Measurements from ENCODE around the gene MRPS23. TPM values are rescaled to one million over a fixed set of nuclear protein-coding genes. Genes with fewer than 3 reads are reported as not detected.

MRPS23 gene
- total RNA-seq, 1 donor from 2014 or later = 28.3 TPM

DNA sequence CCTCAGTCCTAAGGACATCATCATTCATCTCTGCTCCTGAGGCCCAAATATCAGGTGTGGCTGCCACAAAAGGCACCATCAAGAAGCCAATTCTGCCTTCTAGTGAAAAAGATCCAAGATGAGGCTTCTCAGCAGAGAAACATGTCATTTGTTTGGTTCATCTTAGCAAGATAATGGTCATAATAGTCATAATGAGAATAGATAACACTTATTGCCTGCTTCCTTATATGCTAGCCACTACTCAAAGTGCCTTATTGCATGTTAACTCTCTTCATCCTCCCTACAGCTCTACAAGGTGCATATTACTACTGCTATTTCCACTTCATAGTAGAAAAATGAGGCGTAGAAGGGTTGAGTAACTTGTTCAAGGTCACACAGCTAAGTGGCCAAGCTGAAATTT lies 45.0 kb upstream of the MRPS23 start:
- H3K4me3 Mint-ChIP-seq (ENCODE audit: unreplicated experiment) = no peak overlapping the region
- no peaks in the 10 kb centered on the region for H3K9me3 Mint-ChIP-seq (ENCODE audit: unreplicated experiment)
- peaks cover 67% of the 10 kb centered on the region for H3K4me1 Mint-ChIP-seq (ENCODE audit: unreplicated experiment)
- H3K36me3 Mint-ChIP-seq (ENCODE audit: unreplicated experiment) = no peaks in the 10 kb centered on the region
- no peak for DNase-seq (ENCODE audit: extremely low spot score, unreplicated experiment)
- TF ChIP-seq, protein P1, sequence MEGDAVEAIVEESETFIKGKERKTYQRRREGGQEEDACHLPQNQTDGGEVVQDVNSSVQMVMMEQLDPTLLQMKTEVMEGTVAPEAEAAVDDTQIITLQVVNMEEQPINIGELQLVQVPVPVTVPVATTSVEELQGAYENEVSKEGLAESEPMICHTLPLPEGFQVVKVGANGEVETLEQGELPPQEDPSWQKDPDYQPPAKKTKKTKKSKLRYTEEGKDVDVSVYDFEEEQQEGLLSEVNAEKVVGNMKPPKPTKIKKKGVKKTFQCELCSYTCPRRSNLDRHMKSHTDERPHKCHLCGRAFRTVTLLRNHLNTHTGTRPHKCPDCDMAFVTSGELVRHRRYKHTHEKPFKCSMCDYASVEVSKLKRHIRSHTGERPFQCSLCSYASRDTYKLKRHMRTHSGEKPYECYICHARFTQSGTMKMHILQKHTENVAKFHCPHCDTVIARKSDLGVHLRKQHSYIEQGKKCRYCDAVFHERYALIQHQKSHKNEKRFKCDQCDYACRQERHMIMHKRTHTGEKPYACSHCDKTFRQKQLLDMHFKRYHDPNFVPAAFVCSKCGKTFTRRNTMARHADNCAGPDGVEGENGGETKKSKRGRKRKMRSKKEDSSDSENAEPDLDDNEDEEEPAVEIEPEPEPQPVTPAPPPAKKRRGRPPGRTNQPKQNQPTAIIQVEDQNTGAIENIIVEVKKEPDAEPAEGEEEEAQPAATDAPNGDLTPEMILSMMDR (IDR thresholded peaks at IDR 0.05) = no peak
- no peaks in the 10 kb centered on the region for H3K27me3 Mint-ChIP-seq (ENCODE audit: unreplicated experiment)
- no peak overlapping the region for H3K27ac Mint-ChIP-seq (ENCODE audit: unreplicated experiment)

DNA sequence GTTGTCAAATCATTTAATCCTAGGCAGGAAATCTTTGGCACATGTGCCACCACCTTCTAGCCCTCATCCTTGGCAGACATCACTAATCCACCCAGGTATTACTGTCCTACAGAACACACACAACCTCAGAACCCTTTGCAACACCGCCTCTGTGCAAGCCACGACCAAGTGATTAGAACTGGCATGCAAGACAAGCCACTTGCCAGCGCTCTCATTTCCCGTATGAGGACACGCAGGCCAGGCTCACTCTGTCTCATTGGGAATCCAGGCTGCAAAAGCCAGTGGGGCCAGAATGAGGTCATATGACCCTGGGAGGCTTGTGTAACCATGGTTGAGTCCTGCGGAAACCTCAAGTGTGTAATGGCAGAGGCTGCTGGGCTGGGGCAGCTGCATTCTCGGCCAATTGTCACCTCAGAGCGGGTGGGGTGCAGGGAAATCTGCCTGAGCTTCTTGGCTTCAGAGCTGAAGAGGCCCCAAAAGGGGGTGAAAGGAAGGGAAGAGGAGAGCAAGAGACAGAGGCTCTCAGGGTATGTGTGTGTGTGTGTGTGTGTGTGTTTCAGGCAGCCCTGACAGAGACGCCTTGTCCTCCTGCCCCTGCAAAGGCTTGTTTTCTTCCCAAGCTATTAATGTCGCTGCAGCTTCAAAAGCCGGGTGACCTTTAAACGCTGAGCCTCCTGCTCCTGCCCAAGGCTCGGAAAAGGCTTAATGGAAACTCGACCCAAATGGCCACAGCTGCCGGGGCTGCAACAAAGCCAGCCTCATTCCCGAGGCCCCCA lies 43.2 kb upstream of the MRPS23 start:
- H3K9me3 Mint-ChIP-seq (ENCODE audit: unreplicated experiment) = no peaks in the 10 kb centered on the region
- no peaks in the 10 kb centered on the region for H3K36me3 Mint-ChIP-seq (ENCODE audit: unreplicated experiment)
- no peaks in the 10 kb centered on the region for H3K27me3 Mint-ChIP-seq (ENCODE audit: unreplicated experiment)
- H3K27ac Mint-ChIP-seq (ENCODE audit: unreplicated experiment) = peak overlapping the region; percentile 95
- no peak for DNase-seq (ENCODE audit: extremely low spot score, unreplicated experiment)
- TF ChIP-seq, protein P1 (IDR thresholded peaks at IDR 0.05) = no peak
- H3K4me1 Mint-ChIP-seq (ENCODE audit: unreplicated experiment) = peaks cover 59% of the 10 kb centered on the region
- peak overlapping the region; percentile 47 for H3K4me3 Mint-ChIP-seq (ENCODE audit: unreplicated experiment)

DNA sequence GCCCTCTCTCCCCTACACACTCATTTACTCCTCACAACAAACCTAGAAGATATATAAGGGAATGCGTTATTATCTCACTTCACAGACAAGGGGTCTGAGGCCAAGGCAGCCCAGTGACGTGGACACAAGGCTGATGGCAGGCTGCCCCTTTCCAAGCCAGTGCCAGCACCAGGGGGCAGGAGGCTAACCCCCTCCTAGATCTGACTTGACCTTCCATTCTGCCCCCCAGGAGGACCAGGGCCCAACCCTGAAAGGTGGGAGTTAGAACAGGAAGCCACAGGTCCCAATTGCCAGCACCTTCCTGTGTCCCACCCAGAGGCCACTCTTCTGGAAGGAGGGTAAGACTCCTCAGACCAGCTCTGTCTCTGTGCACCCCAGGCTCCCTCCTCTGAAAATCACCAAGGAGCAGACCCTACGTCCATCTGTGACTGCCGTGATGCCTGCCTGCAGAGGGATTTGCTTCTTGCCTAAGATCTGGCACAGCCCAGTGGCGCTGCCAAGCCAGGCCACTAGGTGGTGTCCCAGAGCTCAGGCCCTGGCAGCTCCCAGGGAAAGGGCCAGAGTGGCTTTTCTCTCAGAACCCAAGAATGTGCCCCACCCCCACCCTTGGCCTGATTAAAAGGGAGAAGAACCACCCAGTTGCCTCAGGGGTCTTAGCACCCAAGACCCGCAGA lies 42.4 kb upstream of the MRPS23 start:
- TF ChIP-seq, protein P1 (IDR thresholded peaks at IDR 0.05) = peak; percentile 98
- peak overlapping the region; percentile 95 for H3K27ac Mint-ChIP-seq (ENCODE audit: unreplicated experiment)
- no peak overlapping the region for H3K4me3 Mint-ChIP-seq (ENCODE audit: unreplicated experiment)
- H3K36me3 Mint-ChIP-seq (ENCODE audit: unreplicated experiment) = no peaks in the 10 kb centered on the region
- DNase-seq (ENCODE audit: extremely low spot score, unreplicated experiment) = peak; percentile 96
- H3K4me1 Mint-ChIP-seq (ENCODE audit: unreplicated experiment) = peaks cover 53% of the 10 kb centered on the region
- H3K27me3 Mint-ChIP-seq (ENCODE audit: unreplicated experiment) = no peaks in the 10 kb centered on the region
- no peaks in the 10 kb centered on the region for H3K9me3 Mint-ChIP-seq (ENCODE audit: unreplicated experiment)

DNA sequence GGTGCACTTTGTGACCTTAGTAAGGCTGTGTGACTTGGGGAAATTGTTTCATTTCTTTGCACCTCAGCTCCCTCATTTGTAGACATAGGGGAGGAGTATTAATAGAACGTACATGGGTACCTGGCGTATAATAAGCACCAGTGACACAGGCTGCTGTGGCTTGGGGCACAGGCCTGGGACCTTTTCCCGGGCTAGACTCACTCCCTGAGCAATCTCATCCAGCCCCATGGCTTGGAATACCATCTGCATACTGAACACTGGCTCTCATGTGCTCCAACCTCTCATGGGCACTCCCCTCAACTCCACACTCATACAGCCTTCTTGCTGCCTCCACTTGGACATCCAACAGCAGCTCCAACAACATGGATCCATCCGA lies 41.0 kb upstream of the MRPS23 start:
- no peaks in the 10 kb centered on the region for H3K36me3 Mint-ChIP-seq (ENCODE audit: unreplicated experiment)
- H3K27ac Mint-ChIP-seq (ENCODE audit: unreplicated experiment) = peak overlapping the region; percentile 29
- H3K4me3 Mint-ChIP-seq (ENCODE audit: unreplicated experiment) = no peak overlapping the region
- no peaks in the 10 kb centered on the region for H3K9me3 Mint-ChIP-seq (ENCODE audit: unreplicated experiment)
- H3K27me3 Mint-ChIP-seq (ENCODE audit: unreplicated experiment) = no peaks in the 10 kb centered on the region
- DNase-seq (ENCODE audit: extremely low spot score, unreplicated experiment) = no peak
- TF ChIP-seq, protein P1 (IDR thresholded peaks at IDR 0.05) = no peak
- H3K4me1 Mint-ChIP-seq (ENCODE audit: unreplicated experiment) = peaks cover 53% of the 10 kb centered on the region

Measured in osteocyte (in vitro differentiated cells).